A549 treated with AZD2906 at 1 μM for 4 hours (cell line): ENCODE results near the gene MPDU1. TPM values are rescaled to one million over a fixed set of nuclear protein-coding genes. Genes with fewer than 3 reads are reported as not detected.

Source experiments
- total RNA-seq: library from RNA; stranded (reverse); fragments of 200-300 nt; extraction: Qiagen RNA extraction; gene quantifications from 5 replicates; pipeline ENCODE4 v1.2.3, GENCODE V29; 2022

Gene MPDU1
- 111 to 143 TPM (median 116 TPM) in 5 replicates for total RNA-seq

GRCh38 chr17:7583253-7584109 lies at the start of gene MPDU1:
Gene MPDU1 (plus strand): TSS chr17:7583852. CDS start chr17:7583863, 11 bp downstream.

GRCh38 chr17:7548585-7549400 lies 34.9 kb upstream of the MPDU1 start, which contains the start of gene TNFSF12:
Gene TNFSF12 (plus strand): TSS chr17:7549058. CDS start chr17:7549154, 96 bp downstream.

GRCh38 chr17:7558544-7559319 lies 24.9 kb upstream of the MPDU1 start, which contains the start of gene TNFSF13:
Gene TNFSF13 (plus strand): TSS chr17:7558750. CDS start chr17:7559040, 290 bp downstream.

GRCh38 chr17:7561589-7562207 lies 22.0 kb upstream of the MPDU1 start, which contains the start of gene SENP3:
Gene SENP3 (plus strand): TSS chr17:7561919. CDS start chr17:7563077, 1,158 bp downstream.

GRCh38 chr17:7579001-7579833 lies 4.4 kb upstream of the MPDU1 start, which contains the start of gene CD68:
Gene CD68 (plus strand): TSS chr17:7579638. CDS start chr17:7579678, 40 bp downstream.

GRCh38 chr17:7589891-7590691 lies 6.4 kb downstream of the MPDU1 start, which contains the start of gene SOX15:
Gene SOX15 (minus strand): TSS chr17:7590094. CDS start chr17:7589676, 418 bp downstream.

GRCh38 chr17:7614425-7615264 lies 31.0 kb downstream of the MPDU1 start, which contains the start of gene FXR2:
Gene FXR2 (minus strand): TSS chr17:7614897. CDS start chr17:7614532, 365 bp downstream.

GRCh38 chr17:7627250-7628121 lies 43.8 kb downstream of the MPDU1 start, which contains the start of gene SAT2:
Gene SAT2 (minus strand): TSS chr17:7627821. CDS start chr17:7627635, 186 bp downstream.

GRCh38 chr17:7629939-7630571 lies 46.4 kb downstream of the MPDU1 start, which contains the start of gene SHBG:
Gene SHBG (plus strand): TSS chr17:7630135. CDS start chr17:7630173, 38 bp downstream.

Other genes starting within 250 kb of the MPDU1 start
- gene ACAP1, start 247.3 kb upstream of the MPDU1 start, total RNA-seq = 2.4 to 5.7 TPM (median 4.0 TPM) in 5 replicates
- 11.3 to 13.7 TPM (median 12.5 TPM) in 5 replicates for gene KCTD11, start 231.7 kb upstream of the MPDU1 start, total RNA-seq
- not detected in 5 replicates for gene TMEM95, start 228.7 kb upstream of the MPDU1 start, total RNA-seq
- gene TNK1, start 202.8 kb upstream of the MPDU1 start, total RNA-seq = 1.3 to 1.6 TPM (median 1.5 TPM) in 5 replicates
- 38.6 to 48.9 TPM (median 44.7 TPM) in 5 replicates for gene PLSCR3, start 189.3 kb upstream of the MPDU1 start, total RNA-seq
- gene TMEM256, start 179.8 kb upstream of the MPDU1 start, total RNA-seq = 180 to 224 TPM (median 215 TPM) in 5 replicates
- gene NLGN2, start 176.0 kb upstream of the MPDU1 start, total RNA-seq = 13.3 to 17.6 TPM (median 17.1 TPM) in 5 replicates
- gene SPEM1, start 163.5 kb upstream of the MPDU1 start, total RNA-seq = 0.06 to 0.13 TPM in 2 of 5 replicates, not detected in the others
- gene SPEM2, start 158.2 kb upstream of the MPDU1 start, total RNA-seq = 0.03 to 0.07 TPM (median 0.06 TPM) in 3 of 5 replicates, not detected in the others
- 0.02 to 0.03 TPM (median 0.02 TPM) in 3 of 5 replicates, not detected in the others for gene SPEM3, start 155.0 kb upstream of the MPDU1 start, total RNA-seq
- 10.8 to 13.9 TPM (median 13.3 TPM) in 5 replicates for gene TMEM102, start 148.4 kb upstream of the MPDU1 start, total RNA-seq
- 0.76 to 1.2 TPM (median 0.85 TPM) in 5 replicates for gene FGF11, start 144.3 kb upstream of the MPDU1 start, total RNA-seq
- gene CHRNB1, start 138.8 kb upstream of the MPDU1 start, total RNA-seq = 8.0 to 11.6 TPM (median 10.2 TPM) in 5 replicates
- 21.0 to 25.5 TPM (median 24.1 TPM) in 5 replicates for gene ZBTB4, start 104.2 kb upstream of the MPDU1 start, total RNA-seq
- gene SLC35G6, start 102.4 kb upstream of the MPDU1 start, total RNA-seq = not detected in 5 replicates
- gene POLR2A, start 99.5 kb upstream of the MPDU1 start, total RNA-seq = 72.5 to 86.2 TPM (median 79.8 TPM) in 5 replicates
- 8.2 to 13.3 TPM (median 13.0 TPM) in 5 replicates for gene TNFSF12, start 34.8 kb upstream of the MPDU1 start, total RNA-seq
- gene TNFSF13, start 25.1 kb upstream of the MPDU1 start, total RNA-seq = 0.49 to 1.1 TPM (median 0.68 TPM) in 5 replicates
- gene SENP3, start 21.9 kb upstream of the MPDU1 start, total RNA-seq = 84.9 to 95.8 TPM (median 95.7 TPM) in 5 replicates
- 27.0 to 34.4 TPM (median 31.4 TPM) in 5 replicates for gene CD68, start 4.2 kb upstream of the MPDU1 start, total RNA-seq
- 0.16 to 0.52 TPM (median 0.31 TPM) in 5 replicates for gene SOX15, start 6.2 kb downstream of the MPDU1 start, total RNA-seq
- gene FXR2, start 31.0 kb downstream of the MPDU1 start, total RNA-seq = 47.5 to 56.4 TPM (median 54.2 TPM) in 5 replicates
- 60.3 to 85.9 TPM (median 73.8 TPM) in 5 replicates for gene SAT2, start 44.0 kb downstream of the MPDU1 start, total RNA-seq
- gene SHBG, start 46.3 kb downstream of the MPDU1 start, total RNA-seq = 0.45 to 0.90 TPM (median 0.73 TPM) in 5 replicates
- 0.15 to 0.33 TPM (median 0.22 TPM) in 5 replicates for gene ATP1B2, start 67.1 kb downstream of the MPDU1 start, total RNA-seq
- gene TP53, start 103.6 kb downstream of the MPDU1 start, total RNA-seq = 42.0 to 45.0 TPM (median 44.1 TPM) in 5 replicates
- 31.4 to 42.9 TPM (median 39.7 TPM) in 5 replicates for gene WRAP53, start 104.6 kb downstream of the MPDU1 start, total RNA-seq
- 1.2 to 1.6 TPM (median 1.3 TPM) in 5 replicates for gene EFNB3, start 121.3 kb downstream of the MPDU1 start, total RNA-seq
- 0.02 to 0.05 TPM (median 0.03 TPM) in 5 replicates for gene DNAH2, start 133.9 kb downstream of the MPDU1 start, total RNA-seq